GM10248 (cell line): Measurements from ENCODE around the gene NPHS1.

Experiments
- CTCF ChIA-PET: fragments of 300-600 bp; sonication (Branson Sonifier 250); formaldehyde crosslinking; extraction: SDS; loops from one replicate; lab custom pipeline; 2021; ENCODE audit warnings: antibody characterized with exemption; lab: Yijun Ruan, JAX
- POLR2A ChIA-PET: fragments of 350-650 bp; sonication (Branson Sonifier 250); formaldehyde crosslinking; extraction: SDS; loops from one replicate; lab custom pipeline; 2020; ENCODE audit warnings: antibody characterized with exemption; lab: Yijun Ruan, JAX
- DNase-seq: peaks from one replicate; pipeline ENCODE4 v3.0.0; 2012; ENCODE audit errors: extremely low spot score
- TF ChIP-seq, protein P1 (sequence below): IDR thresholded peaks from 2 replicates; pipeline ENCODE4 v1.5.1; 2012; ENCODE audit warnings: mild to moderate bottlenecking, low read depth; ENCODE audit errors: extremely low read depth, missing control alignments, control extremely low read depth

Gene NPHS1

DNA sequence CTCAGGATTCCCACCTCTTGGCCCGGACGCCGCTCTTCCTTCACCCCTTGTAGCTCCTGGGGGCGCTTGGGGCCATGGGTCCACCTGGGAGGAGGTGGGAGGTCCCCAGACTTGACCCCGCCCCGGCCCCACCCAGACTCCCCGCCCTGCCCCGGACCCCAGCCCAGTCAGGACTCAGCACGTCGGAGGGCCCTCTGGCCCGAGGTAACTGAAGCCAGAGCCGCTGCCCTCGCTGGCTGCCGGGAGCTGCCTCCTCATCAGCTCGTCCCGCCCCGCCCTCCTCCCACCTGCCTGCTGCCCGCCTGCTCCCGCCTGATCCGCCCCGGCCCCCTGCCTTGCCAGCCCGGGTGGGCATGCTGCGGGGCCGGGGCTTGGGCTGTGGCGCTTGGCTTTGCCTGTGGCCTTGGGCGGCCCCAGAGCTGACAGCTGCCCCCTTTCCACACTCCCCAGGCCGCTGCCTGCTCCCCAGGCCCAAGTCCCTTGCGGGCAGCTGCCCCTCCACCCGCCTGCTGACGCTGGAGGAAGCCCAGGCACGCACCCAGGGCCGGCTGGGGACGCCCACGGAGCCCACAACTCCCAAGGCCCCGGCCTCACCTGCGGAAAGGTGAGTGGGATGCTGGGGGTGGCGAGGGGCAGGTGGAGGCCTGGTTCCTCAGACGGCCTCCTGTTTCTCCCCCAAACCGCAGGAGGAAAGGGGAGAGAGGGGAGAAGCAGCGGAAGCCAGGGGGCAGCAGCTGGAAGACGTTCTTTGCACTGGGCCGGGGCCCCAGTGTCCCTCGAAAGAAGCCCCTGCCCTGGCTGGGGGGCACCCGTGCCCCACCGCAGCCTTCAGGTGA lies 67.6 kb downstream of the NPHS1 start:
- TF ChIP-seq, protein P1, sequence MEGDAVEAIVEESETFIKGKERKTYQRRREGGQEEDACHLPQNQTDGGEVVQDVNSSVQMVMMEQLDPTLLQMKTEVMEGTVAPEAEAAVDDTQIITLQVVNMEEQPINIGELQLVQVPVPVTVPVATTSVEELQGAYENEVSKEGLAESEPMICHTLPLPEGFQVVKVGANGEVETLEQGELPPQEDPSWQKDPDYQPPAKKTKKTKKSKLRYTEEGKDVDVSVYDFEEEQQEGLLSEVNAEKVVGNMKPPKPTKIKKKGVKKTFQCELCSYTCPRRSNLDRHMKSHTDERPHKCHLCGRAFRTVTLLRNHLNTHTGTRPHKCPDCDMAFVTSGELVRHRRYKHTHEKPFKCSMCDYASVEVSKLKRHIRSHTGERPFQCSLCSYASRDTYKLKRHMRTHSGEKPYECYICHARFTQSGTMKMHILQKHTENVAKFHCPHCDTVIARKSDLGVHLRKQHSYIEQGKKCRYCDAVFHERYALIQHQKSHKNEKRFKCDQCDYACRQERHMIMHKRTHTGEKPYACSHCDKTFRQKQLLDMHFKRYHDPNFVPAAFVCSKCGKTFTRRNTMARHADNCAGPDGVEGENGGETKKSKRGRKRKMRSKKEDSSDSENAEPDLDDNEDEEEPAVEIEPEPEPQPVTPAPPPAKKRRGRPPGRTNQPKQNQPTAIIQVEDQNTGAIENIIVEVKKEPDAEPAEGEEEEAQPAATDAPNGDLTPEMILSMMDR: no peak
- no peak for DNase-seq
- ChIA-PET CTCF (no interaction called here), POLR2A (interaction anchor here (0.6 kb wide), 1 partner anchor 169 kb away, joined by 7 read pairs; no protein-coding TSS in a partner anchor)

DNA sequence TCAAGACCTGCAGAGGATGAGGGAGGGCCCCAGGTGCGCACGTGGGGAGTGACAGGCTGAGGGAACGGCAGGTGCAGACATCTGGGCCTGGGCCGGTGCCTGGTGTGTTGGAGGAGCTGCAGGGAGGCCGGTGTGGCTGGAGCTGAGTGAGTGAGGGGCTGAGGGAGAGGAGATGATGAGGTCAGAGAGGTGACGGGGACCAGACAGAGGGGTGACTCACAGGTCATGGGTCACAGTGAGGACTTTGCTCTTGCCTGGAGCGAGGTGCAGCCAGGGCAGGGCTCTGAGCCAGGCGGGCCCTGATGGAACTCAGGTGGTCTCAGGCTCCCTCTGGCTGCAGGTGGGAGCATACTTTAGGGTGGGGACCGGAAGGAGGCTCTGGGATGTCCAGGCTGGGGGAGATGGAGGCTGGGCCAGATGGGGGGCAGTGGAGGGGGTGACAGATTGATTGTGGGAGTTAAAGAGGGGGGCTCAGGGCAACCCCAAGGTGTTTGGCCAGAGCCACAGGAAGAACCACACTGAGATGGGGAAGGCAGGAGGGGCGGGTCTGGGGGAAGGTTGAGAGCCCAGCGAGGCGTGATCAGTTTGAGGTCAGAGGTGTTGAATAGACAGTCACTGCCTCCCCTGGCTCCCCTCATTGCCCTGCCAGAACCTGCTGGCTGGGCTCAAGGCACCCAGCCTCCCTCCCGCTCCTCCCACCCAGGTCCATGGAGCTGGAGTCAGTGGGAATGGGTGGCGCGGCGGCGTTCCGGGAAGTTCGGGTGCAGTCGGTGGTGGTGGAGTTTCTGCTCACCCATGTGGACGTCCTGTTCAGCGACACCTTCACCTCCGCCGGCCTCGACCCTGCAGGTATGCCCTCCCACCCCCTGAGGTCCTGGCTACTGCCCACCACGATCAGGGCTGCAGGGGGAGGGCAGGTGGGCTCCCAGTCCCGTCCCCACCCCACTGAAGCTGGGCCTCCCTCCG lies 68.6 kb downstream of the NPHS1 start:
- TF ChIP-seq, protein P1: no peak
- POLR2A ChIA-PET: interaction anchor here (0.6 kb wide), 1 partner anchor 170 kb away, joined by 7 read pairs; no protein-coding TSS in a partner anchor
- no peak for DNase-seq
- CTCF ChIA-PET: no interaction called here

DNA sequence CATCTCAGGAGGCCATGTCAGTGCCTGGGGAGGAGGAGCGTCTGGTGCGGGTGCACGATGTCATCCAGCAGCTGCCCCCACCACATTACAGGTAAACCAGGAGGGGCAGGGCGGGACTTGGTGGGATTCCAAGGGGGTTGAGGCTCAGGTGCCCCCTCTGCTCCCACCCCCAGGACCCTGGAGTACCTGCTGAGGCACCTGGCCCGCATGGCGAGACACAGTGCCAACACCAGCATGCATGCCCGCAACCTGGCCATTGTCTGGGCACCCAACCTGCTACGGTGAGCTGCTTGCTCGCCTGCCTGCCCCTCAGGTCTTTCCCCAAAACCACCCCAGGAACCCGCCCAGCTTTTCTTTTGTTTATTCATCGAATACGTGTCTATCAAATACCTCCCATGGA lies 69.7 kb downstream of the NPHS1 start:
- no peak for DNase-seq
- CTCF ChIA-PET: no interaction called here
- TF ChIP-seq, protein P1: no peak
- POLR2A ChIA-PET: no interaction called here

DNA sequence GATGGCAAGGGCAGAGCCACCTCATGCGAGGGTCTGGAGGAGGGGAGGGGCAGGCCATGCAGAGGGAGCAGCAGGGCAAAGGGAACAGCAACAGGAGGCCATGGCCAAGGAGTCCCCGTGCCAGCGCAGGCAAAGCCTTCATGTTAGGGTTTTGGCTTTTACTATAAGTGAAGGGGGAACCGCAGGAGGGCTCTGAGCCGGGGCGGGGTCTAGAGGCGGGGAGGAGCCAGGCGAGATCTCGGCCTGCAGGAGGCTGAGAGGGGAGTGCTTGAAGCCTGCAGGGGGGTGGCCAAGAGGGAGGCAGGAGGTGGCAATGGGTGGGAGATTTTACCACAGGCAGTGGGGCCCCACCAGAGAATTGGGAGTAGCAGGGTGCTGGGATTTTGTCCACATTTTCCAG lies 70.7 kb downstream of the NPHS1 start:
- CTCF ChIA-PET: no interaction called here
- no peak for DNase-seq
- POLR2A ChIA-PET: no interaction called here
- TF ChIP-seq, protein P1: no peak

DNA sequence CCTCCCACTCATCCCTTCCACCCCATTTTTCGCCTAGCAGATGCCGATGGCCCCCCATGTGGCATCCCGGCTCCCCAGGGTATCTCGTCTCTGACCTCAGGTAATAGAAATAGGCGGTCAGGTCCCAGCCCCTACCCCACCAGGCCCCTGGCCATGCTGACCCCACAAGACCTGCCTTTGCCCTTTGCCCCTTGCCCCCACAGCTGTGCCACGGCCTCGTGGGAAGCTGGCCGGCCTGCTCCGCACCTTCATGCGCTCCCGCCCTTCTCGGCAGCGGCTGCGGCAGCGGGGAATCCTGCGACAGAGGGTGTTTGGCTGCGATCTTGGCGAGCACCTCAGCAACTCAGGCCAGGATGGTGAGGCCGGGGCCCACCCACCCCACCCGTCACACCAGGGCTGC lies 71.6 kb downstream of the NPHS1 start:
- TF ChIP-seq, protein P1: no peak
- no peak for DNase-seq
- POLR2A ChIA-PET: no interaction called here
- CTCF ChIA-PET: no interaction called here

DNA sequence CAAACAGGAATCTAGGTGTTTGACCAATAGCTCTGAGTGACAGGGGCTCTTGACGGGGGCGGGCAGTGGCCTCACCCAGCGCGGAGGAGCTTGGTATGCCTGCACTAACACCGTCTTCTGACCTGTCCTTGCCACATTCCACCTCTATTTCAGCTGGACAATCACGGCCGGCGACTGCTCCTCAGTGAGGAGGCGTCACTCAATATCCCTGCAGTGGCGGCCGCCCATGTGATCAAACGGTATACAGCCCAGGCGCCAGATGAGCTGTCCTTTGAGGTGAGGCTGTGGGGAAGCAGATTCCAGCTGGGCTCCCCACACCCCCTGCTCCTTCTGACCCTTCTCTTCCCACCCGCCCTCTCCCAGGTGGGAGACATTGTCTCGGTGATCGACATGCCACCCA lies 72.2 kb downstream of the NPHS1 start:
- DNase-seq: no peak
- ChIA-PET POLR2A (no interaction called here), CTCF (no interaction called here)
- TF ChIP-seq, protein P1: no peak
